DOHH2 (cell line): ENCODE results near the gene DCTN2.

Experiments used
- EZH2phosphoT487 ChIP-seq: fragments of 200-600 bp; sonication (generic); IDR thresholded peaks from 2 replicates; pipeline ENCODE4 v1.6.1; 2017; ENCODE audit warnings: borderline replicate concordance, mild to moderate bottlenecking, antibody characterized with exemption, low read length, moderate library complexity, mixed read lengths
- TF ChIP-seq, protein P1 (sequence below): fragments of 200-600 bp; sonication (generic); IDR thresholded peaks from one replicate; pipeline ENCODE4 v1.5.1; 2014; ENCODE audit warnings: antibody characterized with exemption, mild to moderate bottlenecking, low read depth, low read length; ENCODE audit not compliant: poor library complexity, severe bottlenecking

DNA sequence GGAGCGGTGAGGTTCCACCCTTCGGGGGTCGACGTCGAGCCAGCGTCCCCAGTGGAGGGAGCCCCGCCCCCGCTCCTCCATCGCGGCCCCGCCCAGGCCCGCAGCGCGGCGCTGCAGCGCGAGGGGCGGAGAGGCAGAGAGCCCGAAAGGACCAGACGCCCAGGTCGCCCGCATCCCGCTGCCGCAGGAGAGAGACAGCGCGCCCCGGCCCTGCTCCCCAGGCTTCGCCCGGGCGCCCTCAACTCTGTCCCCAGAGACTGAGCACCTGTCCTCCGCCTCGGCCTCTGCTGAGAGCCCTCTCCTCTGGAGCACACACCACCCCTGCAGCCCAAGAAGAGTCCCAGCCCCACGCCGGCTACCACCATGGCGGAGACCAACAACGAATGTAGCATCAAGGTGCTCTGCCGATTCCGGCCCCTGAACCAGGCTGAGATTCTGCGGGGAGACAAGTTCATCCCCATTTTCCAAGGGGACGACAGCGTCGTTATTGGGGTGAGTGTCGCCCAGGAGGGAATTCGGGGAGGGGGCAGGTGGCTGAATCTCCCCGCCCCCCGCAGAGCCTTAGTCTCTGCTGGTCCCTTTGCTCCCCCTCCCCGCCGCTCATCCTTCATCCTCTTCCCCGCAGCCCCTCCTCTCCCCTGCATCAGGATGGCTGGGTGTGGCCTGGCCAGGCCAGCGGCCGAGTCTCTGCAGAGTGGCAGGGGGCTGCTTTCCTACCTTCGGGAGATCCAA lies 3.1 kb upstream of the DCTN2 start, which contains the start of gene KIF5A:
- TF ChIP-seq, protein P1, sequence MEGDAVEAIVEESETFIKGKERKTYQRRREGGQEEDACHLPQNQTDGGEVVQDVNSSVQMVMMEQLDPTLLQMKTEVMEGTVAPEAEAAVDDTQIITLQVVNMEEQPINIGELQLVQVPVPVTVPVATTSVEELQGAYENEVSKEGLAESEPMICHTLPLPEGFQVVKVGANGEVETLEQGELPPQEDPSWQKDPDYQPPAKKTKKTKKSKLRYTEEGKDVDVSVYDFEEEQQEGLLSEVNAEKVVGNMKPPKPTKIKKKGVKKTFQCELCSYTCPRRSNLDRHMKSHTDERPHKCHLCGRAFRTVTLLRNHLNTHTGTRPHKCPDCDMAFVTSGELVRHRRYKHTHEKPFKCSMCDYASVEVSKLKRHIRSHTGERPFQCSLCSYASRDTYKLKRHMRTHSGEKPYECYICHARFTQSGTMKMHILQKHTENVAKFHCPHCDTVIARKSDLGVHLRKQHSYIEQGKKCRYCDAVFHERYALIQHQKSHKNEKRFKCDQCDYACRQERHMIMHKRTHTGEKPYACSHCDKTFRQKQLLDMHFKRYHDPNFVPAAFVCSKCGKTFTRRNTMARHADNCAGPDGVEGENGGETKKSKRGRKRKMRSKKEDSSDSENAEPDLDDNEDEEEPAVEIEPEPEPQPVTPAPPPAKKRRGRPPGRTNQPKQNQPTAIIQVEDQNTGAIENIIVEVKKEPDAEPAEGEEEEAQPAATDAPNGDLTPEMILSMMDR = peak; percentile 30
- TF ChIP-seq EZH2phosphoT487 = no peak
